Fibroblast of skin of scalp (primary cell): ENCODE data around the gene QSER1. TPM values are rescaled to one million over a fixed set of nuclear protein-coding genes. Genes with fewer than 3 reads are reported as not detected.
A peak's percentile ranks its signal among the peaks of the same experiment; 100 is the strongest.
"Not testable (repeated sequence)": the region's sequence is repeated elsewhere in the genome, so short reads cannot be mapped to it uniquely, and the experiment has no call there.

ENCODE experiments used
- DNase-seq: peaks from one replicate; pipeline ENCODE4 v3.0.0-alpha.2; 2013
- polyA plus RNA-seq, 2 experiments: library from polyadenylated mRNA; unstranded; fragments of 120-200 nt; gene quantifications; one replicate each; pipeline ENCODE4 v1.2.1, GENCODE V29; 2013; ENCODE audit not compliant: insufficient read length in 2 of 2

QSER1 gene
- 15.6 TPM for polyA plus RNA-seq (2013, experiment 1 of 2; ENCODE audit: insufficient read length)
- polyA plus RNA-seq (2013, experiment 2 of 2; ENCODE audit: insufficient read length): 19.3 TPM

DNA sequence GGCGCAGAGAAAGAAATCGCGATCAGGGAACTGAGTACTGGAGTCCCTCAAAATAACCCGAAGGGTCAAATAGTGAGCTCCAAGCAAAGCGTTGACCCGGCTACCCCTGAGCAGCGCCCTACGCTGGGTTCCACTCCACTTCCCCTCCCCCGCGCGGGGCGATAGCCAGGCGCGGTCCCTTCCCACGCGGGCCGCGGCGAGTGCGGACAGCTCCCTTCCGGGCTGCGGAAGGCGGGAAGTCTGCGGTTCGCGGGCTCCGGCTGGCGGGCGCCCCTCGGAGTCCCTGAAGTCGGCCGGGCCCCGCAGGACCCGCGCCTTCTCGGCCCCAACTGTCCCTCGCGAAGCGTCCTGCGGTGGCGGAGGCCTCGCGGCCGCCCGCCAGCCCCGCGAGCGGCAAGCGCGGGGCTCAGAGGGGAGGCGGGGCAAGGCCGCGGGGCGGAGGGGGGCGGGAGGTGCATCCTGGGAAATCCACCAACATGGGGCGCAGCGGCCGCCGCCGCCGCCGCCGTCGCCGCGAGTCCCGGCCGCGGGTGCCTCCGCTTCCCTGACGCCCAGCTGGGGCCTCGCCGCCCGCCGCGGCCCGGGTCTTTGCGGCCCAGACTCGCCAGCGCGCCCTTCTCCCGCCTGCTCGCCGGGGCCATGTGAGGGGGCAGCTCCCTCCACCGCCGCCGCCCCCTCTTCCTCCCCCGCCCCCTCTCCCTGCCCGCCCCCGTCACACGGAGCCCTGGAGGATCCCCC is at the start of gene QSER1:
TSS of gene QSER1 (plus strand) at position 457 of the 738 bp plus-strand sequence. CDS start 315 bp downstream, outside the sequence.
- peak; percentile 73 for DNase-seq

DNA sequence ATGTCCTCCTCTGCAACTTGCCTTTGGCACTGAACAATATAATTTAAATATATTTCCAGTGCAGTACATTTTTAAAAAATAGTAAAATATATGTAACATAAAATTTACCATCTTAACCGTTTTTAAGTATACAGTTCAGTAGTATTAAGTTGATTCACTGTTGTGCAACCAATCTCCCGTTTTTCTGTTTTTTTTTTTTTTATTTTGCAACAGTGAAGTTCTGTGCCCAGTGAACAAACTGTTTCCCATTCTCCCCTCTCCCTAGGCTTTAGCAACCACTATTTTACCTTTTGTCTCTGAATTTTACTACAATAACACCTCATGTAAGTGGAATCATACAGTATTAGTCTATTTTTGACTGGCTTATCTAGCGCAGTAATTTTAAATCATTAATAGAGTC is 49.1 kb upstream of the QSER1 start:
- DNase-seq: no peak

DNA sequence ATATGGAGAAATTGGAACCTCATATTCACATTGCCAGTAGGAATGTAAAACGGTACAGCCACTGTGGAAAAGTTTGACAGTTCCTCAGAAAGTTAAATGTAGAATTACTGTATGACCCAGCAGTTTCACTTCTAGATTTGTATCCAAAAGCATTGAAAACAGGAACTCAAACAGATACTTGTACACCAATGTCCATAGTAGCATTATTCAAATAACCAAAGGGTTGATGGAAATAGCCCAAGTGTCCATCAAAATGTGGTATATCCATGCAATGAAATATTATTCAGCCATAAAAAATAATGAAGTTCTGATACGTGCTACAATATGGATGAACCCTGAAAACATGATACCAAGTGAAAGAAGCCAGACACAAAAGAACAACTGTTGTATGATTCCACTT is 45.1 kb upstream of the QSER1 start:
- no peak for DNase-seq

DNA sequence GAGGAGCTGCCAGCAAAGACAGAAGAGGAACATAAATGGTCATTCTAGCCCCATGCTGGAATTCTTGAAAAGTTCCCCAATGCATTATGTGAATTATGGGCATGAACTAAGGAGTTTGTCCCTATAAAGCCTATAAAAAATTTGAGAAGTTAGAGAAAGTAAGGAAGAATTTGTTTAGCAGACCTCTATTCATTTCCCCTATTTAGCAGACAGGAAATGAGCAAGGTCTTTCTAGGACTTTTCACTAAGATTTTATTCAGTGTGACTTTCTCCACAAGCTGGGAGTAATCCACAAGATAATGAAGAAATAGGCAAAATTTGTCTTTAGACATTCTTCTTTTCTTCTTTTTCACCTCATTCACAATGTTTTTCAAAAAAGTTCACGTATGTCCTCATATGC is 42.9 kb upstream of the QSER1 start:
- DNase-seq: no peak

DNA sequence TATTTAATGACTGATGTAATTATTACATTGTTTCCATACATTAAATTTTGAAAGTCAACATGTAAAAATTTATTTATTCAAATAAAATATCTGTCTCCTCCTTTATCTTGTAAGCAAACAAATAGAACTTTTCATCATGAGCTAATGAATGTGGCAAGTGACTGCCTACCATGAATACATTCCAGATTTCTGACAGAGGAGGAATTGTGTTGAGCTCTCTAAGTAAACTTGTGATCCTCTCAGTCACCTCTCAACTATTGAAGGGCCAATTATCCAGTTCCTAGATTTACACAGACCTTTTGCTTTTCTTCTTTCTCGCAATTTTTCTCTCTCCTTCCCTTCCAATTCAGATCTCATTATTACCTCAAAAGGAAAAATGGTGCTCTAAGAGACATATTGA is 41.4 kb upstream of the QSER1 start:
- no peak for DNase-seq

DNA sequence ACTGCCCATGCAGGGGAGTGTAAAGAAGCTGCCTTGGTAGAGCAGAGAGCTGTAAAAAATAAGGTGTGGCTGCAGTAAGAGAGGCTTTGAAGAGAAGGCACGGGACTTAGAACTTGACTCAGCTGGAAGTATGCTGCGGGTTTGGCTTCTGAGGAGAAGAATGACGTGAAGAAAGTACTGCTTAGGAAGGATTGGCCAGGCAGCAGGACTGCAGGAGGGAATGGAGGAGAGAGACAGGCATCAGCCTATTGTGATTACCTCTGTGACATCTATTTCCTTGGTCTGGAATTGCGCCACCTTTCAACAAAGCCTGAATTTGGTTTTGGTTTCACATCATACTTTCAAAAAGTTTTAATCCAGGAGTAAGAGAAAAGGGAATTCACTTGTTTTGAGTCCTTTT is 40.4 kb upstream of the QSER1 start:
- DNase-seq: peak; percentile 14

DNA sequence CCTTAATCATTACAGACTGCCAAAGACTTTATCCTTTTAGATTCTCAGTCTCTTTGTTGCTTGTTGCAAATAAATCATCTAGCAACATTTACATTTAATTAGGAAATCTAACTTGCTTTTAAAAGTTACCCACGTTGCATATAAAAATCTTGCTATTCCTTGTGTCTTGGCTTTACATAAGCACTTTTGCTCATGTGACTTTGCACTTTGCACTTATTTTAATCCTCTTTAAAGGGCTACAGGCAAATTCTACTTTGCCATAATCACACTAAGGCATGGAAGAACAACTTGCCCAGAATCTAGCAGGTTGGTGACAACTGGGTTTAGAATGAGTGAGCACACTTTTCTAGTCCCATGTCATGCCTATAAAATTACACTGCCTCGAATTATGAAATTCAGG is 37.0 kb upstream of the QSER1 start:
- no peak for DNase-seq

DNA sequence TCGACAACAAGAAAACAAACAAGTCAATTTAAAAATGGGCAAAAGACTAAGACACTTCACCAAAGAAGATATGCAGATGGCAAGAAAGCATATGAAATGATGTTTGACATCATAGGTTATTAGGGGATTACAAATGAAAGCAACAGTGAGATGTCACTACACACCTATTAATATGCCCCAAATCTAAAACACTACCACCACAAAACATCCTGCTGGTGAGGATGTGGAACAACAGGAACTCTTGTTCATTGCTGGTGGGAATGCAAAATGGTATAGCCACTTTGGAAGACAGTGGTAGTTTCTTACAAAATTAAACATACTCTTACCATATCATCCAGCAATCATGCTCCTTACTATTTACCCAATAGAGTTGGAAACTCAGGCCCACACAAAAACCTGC is 33.9 kb upstream of the QSER1 start:
- DNase-seq: no peak

DNA sequence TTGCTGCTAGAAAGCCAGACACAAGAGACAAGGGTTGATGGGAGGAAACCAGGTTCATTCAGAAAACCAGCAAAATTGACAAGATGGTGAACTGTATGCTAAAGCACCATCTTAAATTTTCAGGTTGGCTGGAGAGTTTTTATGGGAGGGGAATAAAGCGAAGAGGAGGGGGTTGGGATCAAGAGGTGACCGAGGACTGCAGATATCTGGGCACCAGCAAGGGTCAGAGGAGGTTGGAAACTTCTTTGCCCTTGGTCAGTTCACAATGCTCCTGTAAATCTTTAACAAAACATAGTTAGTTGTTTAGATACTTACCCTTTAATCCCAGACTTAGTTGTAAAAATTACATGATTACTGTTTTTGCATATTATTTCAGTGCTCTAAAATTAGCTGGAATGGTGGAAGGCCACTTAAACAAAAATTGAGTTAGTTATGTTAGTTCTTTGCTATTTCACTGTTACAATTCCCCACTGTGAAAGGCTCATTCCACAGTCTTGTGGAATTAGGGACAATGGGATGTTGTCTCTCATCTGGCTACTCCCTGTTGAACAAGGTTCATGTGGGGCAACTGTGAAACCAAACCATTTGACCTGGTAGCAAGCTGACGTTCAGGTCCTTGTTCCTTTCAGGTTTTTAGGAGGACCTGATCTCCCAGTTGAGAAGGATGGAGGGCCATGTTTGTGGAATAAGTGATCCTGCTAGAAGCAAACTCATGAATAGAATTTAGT is 30.6 kb upstream of the QSER1 start:
- DNase-seq: no peak

DNA sequence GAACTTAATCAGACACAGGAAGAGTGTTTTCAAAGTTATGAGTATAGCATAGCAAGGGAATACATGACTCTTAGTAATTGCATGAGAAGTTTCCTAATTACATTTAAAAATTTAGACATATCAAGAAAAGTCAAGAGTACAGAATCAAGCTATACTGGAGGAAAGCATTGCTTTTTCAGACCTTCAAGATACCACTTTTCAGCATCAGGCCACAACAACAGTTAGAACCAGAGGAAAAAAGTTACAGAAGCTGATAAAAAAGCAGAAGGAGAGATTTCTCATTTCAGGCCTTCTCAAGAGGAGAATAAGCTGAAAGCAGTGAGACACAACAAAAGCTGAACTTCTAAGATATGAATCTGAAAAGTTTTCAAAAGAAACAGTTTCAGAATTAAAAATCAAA is 28.1 kb upstream of the QSER1 start:
- DNase-seq: no peak

DNA sequence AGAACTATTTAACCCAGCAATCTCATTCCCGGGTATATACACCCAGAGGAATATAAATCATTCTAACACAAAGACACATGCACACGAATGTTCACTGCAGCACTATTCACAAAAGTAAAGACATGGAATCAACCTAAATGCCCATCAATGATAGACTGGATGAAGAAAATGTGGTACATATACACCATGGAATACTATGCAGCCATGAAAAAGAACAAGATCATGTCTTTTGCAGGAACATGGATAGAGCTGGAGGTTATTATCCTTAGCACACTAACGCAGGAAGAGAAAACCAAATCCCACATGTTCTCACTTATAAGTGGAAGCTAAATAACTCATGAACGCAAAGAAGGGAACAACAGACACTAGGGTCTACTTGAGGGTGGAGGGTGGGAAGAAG is 23.9 kb upstream of the QSER1 start:
- DNase-seq: not testable (repeated sequence)

DNA sequence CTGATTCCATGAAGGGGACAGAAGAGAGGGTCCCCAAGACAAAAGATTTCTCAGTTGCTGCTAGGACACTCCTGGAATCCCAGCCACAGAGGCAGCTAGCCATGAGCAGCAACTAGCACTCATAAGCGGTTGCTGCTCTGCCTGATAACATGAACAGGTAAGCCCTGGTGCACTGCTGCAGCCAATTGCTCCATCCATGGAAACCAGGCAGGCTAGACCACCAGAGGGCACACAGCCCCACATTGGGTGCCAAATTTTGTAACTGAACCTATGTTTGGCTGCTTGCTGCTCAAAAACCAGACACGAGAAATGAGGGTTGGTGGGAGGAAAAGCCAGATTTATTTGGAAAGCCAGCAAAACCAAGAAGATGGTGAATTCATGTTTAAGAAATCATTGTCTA is 21.9 kb upstream of the QSER1 start:
- no peak for DNase-seq

DNA sequence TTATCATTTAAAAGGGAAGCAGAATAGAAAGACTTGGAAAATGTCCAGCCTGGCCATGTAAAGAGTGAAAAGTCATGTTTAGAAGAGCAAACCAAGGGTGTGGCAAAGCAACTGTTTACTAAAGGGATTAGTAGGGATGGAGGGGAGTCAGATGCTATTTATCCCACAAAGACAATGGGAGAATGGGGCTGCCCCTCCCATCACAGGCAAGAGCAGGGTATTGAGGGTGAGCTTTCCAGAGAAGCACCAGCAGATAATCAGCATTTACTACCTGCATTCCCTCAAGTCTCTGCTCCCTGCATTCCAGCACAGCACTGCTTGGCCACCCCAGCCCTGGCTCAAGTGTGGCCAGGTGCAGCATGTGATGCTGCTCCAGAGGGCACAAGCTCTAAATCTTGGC is 18.5 kb upstream of the QSER1 start:
- DNase-seq: no peak

DNA sequence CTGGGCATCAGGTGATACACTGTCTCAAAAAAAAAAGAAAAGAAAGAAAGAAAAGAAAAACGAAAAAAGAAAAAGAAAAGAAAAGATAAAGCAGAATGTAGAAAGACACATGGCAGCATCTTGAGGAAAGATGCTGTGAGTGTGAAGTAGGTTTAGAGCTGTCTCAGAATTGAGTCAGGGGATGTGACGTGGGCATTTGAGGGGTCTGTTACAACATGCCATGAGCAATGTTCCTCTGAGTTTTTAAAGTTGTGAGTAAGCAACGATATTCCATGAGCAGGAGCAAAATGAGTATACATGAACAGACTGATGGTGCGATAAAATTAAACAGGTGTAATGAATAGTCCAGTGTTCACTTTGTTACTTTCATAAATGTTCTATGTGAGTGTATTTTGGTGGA is 11.3 kb upstream of the QSER1 start:
- DNase-seq: no peak

DNA sequence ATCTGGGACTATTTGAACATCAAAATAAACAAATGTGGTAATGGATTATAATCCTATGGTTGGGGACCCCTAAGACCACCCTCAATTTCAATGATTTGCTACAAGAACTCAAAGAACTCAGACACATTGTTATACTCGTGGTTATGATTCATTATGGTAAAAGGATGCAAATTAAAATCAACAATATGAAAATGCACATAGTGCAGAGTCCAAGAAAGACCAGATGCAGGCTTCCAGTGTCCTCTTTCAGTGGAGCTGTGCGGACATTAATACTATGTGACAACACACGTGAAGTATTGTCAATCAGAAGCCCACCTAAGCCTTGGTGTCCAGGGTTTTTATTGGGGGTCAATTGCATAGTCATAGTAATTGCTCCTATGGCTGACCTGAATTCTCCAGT is 9.2 kb upstream of the QSER1 start:
- DNase-seq: no peak

DNA sequence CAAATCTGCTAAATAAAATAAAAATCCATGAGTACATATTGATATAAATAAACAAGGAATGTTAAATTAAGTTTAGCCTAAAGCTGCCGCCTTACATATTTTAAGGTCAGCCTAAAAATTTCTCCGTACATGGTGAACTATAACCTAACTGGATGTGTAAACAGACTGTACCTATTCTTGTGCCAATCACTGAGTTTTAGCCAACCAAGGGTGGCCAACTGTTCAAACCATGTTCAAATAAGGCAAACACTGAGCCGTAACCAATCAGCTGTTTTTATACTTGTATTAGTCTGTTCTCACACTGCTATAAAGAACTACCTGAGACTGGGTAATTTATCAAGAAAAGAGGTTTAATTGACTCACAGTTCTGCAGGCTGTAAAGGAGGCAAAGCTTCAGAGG is 8.6 kb upstream of the QSER1 start:
- no peak for DNase-seq

DNA sequence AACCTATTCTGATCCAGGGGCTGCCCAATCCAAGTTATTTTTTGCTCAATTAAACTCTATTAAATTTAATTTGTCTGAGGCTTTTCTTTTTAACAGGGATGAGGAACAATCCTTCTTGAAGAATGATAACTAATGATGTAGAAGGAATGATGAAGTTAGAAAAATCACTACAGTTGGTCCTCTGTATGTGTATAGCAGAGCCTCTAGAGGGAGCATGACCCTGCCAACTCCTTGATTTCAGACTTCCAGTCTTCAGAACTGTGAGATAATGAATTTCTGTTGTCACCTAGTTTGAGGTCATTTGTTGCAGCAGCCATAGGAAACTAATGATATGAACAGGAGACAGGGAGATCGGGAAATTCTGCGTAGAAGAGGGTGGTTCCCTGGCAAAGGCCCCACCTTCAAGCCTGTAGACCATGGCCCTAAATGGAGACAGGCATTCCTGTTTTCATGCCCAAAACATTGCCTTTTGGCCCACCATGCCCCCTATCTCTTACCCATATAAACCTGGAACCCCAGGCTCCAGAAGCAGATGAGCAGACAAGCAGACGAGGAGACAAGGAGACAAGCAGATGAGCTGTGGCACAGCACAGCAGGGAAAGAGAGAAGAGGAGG is 7.7 kb upstream of the QSER1 start:
- DNase-seq: peak; percentile 16

DNA sequence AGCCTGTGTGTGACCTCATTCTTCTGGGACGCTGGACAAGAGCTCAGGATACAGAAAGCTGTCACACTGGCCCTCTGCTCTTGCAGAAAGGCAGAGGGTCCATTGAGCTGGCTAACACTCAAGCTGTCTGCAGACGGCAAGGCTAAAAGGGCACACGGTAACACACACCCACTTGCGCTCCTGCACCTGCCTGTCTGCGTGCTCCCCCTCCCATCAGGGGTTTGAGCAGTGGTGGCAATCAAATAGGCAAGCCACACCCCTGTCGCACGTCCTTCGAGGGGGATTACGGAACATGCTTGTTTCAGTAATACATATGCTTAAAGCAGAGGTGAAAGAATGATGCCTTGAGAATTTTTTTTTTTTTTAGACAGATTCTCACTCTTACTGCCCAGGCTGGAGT is 7.1 kb upstream of the QSER1 start:
- no peak for DNase-seq

DNA sequence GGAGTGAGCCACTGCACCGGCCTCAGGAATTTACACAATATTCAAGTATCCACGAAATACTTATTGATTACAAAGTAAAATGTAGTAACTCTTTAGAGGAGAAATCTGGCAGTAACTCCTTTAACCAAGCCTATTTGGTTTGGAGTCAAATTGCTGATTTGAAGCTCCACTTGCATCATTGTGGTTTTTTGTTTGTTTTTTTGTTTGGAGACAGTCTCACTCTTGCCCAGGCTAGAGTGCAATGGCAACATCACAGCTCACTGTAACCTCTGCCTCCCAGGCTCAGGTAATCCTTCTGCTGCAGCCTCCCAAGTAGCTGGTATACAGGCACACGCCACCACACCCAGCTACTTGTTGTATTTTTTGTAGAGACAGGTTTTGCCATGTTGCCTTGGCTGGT is 6.4 kb upstream of the QSER1 start:
- no peak for DNase-seq

DNA sequence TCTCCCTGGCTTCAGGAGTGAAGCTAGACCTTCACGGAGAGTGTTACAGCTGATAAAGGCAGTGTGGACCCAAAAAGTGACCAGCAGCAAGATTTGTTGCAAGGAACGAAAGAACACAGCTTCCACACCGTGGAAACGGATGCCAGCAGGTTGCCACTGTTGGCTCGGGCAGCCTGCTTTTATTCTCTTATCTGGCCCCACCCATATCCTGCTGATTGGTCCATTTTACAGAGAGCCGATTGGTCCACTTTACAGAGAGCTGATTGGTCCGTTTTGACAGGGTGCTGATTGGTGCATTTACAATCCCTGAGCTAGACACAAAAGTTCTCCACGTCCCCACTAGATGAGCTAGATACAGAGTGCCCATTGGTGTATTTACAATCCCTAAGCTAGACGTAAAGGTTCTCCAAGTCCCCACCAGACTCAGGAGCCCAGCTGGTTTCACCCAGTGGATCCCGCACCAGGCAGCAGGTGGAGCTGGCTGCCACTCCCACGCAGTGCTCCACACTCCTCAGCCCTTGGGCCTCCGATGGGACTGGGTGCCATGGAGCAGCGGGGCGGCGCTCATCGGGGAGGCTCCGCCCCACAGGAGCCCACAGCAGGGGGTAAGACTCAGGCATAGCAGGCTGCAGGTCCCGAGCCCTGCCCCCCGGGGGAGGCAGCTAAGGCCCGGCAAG is 4.8 kb upstream of the QSER1 start:
- not testable (repeated sequence) for DNase-seq

DNA sequence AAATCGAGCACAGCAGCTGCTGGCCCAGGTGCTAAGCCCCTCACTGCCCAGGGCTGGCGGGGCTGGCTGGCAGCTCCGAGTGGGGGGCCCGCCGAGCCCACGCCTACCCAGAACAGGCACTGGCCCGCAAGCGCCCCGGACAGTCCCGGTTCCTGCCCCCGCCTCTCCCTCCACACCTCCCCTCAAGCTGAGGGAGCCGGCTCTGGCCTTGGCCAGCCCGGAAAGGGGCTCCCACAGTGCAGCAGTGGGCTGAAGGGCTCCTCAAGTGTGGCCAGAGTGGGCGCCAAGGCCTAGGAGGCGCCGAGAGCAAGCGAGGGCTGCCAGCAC is 4.3 kb upstream of the QSER1 start:
- not testable (repeated sequence) for DNase-seq

DNA sequence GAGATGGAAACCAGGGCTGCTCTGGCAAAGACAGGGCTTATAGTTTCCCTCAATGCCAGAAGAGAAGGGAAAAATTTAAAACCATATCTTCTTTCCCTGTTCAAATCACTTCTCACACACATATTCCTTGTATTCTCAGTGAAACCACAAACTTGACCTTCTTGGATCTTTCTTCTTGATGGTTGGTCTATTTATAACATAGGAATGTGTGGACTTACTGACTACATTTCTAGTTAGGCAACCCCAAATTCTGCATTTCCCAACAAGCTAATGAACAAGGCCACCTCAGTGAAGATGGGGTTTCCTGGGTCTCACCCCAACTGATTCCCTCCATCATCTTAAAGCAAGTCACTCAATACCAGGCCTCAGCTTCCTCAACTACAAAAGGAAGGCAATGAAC is 3.8 kb upstream of the QSER1 start:
- DNase-seq: peak; percentile 22
